Measurements from ENCODE around the gene KSR1.
"Not testable (repeated sequence)": the region's sequence is repeated elsewhere in the genome, so short reads cannot be mapped to it uniquely, and the experiment has no call there.

Gene KSR1

GRCh38 chr17:27421111-27421510 lies 35.1 kb upstream of the KSR1 start:
- no peak overlapping the region for H3K4me3 ChIP-seq (ENCODE audit: low read depth, low read length)
- TF ChIP-seq CTCF (IDR thresholded peaks at IDR 0.05; ENCODE audit: borderline replicate concordance, insufficient read depth, low read depth, low read length): no peak

- not testable (repeated sequence) for H3K4me3 ChIP-seq (ENCODE audit: low read depth, low read length)
Observed at GRCh38 chr17:27421626-27422025, 34.6 kb upstream of the KSR1 start.

GRCh38 chr17:27422601-27423000 lies 33.6 kb upstream of the KSR1 start:
- no peak for TF ChIP-seq CTCF (IDR thresholded peaks at IDR 0.05; ENCODE audit: borderline replicate concordance, insufficient read depth, low read depth, low read length)
- H3K4me3 ChIP-seq (ENCODE audit: low read depth, low read length): no peak overlapping the region

GRCh38 chr17:27423651-27424050 lies 32.6 kb upstream of the KSR1 start:
- no peak for TF ChIP-seq CTCF (IDR thresholded peaks at IDR 0.05; ENCODE audit: borderline replicate concordance, insufficient read depth, low read depth, low read length)
- H3K4me3 ChIP-seq (ENCODE audit: low read depth, low read length): no peak overlapping the region

- no peak for TF ChIP-seq CTCF (IDR thresholded peaks at IDR 0.05; ENCODE audit: borderline replicate concordance, insufficient read depth, low read depth, low read length)
- no peak overlapping the region for H3K4me3 ChIP-seq (ENCODE audit: low read depth, low read length)
Observed at GRCh38 chr17:27424516-27424915, 31.7 kb upstream of the KSR1 start.

GRCh38 chr17:27424941-27425340 lies 31.3 kb upstream of the KSR1 start:
- H3K4me3 ChIP-seq (ENCODE audit: low read depth, low read length): no peak overlapping the region
- no peak for TF ChIP-seq CTCF (IDR thresholded peaks at IDR 0.05; ENCODE audit: borderline replicate concordance, insufficient read depth, low read depth, low read length)

GRCh38 chr17:27425571-27425970 lies 30.7 kb upstream of the KSR1 start:
- not testable (repeated sequence) for H3K4me3 ChIP-seq (ENCODE audit: low read depth, low read length)

- TF ChIP-seq CTCF (IDR thresholded peaks at IDR 0.05; ENCODE audit: borderline replicate concordance, insufficient read depth, low read depth, low read length): no peak
Observed at GRCh38 chr17:27425991-27426390, 30.3 kb upstream of the KSR1 start.

GRCh38 chr17:27426471-27426870 lies 29.8 kb upstream of the KSR1 start:
- H3K4me3 ChIP-seq (ENCODE audit: low read depth, low read length): not testable (repeated sequence)

More at GRCh38 chr17:27425991-27426390, 30.3 kb upstream of the KSR1 start:
- H3K4me3 ChIP-seq (ENCODE audit: low read depth, low read length): no peak overlapping the region

- H3K4me3 ChIP-seq (ENCODE audit: low read depth, low read length): not testable (repeated sequence)
Observed at GRCh38 chr17:27427166-27427862, 28.9 kb upstream of the KSR1 start.

All from GM12875 (cell line).